ENCODE data around the gene KRT38.
"Not testable (repeated sequence)": the region's sequence is repeated elsewhere in the genome, so short reads cannot be mapped to it uniquely, and the experiment has no call there.

Gene KRT38

GRCh38 chr17:41457676-41458075 lies 16.9 kb upstream of the KRT38 start:
- DNase-seq = no peak

DNA sequence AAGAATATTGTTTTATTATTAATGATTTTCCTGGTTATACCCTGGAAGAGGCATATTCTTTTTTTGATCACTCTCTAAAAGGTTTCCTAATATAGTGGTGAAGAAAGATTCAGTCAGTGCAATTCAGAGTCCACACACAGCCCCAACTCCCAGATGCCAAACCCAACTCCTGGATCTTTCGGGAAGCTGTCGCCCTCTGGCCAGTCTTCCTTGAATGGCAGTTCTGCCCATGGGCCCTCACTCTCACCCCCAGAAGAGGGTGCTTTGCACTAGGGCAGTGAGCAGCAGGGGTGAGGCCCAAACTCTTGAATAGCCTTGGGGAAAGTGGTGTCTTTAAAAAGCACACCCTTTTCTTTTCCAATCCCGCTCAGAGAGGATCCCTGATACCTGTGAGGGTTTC lies 15.4 kb upstream of the KRT38 start:
- DNase-seq = no peak

- no peak for DNase-seq
These were observed 14.5 kb upstream of the KRT38 start for GRCh38 chr17:41455236-41455635.

DNA sequence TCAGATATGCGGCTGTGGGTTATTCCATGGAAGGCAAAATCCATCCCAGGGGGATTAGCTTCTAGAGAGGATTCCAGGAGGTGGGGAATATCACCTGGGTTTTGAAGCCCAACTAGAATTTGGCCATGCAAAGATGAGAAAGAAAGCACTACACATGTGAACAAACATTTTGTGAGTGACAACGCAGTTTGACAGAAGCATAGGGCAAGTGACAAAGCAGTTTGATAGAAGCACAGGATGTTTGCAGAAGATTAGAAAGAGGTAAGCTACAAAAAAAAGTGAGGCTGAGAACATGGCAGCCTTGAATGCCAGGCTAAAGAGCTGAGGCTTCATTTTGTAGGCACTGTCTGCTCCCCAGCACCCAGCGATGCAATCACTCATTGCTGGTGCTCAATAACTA lies 12.3 kb upstream of the KRT38 start:
- no peak for DNase-seq

GRCh38 chr17:41452281-41452680 lies 11.5 kb upstream of the KRT38 start:
- DNase-seq = no peak

GRCh38 chr17:41451154-41451728 lies 10.5 kb upstream of the KRT38 start:
- DNase-seq = no peak

DNA sequence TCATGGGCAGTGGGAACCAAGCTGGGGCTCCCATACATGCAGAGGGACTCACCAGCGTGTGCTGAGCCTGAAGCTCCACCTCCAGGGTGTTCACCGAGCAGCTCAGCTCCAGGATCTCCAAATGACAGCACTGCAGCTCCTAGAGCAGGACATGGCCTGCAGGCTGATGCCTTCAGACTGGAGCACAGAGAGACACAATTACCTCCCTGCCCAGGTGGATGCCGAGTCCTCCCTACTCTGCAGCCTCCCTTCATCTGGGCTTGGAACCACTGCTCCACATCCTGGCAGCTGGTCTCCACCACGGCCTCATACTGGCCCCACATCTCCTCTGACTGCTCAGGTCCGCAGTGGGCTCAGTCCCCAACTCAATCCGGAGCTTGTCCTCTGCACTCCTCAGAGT lies 8.2 kb upstream of the KRT38 start:
- no peak for DNase-seq

GRCh38 chr17:41448506-41448905 lies 7.7 kb upstream of the KRT38 start:
- DNase-seq = no peak

GRCh38 chr17:41446806-41447205 lies 6.0 kb upstream of the KRT38 start:
- DNase-seq = no peak

- DNase-seq = no peak
These were observed 3.9 kb upstream of the KRT38 start for GRCh38 chr17:41444640-41445039.

DNA sequence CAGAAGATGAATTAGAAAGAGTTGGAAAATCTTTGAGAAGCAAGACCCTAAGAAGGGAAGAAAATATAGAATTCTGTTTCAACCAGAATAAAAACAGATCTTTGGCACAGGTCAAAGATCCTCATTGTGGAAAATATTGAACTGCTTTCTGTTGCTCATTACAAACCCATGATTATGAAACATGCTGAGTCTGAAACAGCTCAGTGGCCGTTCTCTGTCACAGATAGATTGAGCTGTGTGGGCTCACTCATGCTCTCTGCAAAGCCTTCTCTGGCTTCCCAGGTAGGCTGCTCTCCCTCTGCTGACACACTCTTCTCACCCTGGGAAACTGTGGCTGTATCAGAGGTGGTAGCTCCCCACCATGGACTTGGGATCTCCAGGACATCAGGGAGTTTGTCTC lies 3.4 kb upstream of the KRT38 start:
- no peak for DNase-seq

GRCh38 chr17:41442739-41443138 lies 2.0 kb upstream of the KRT38 start:
- DNase-seq = no peak

DNA sequence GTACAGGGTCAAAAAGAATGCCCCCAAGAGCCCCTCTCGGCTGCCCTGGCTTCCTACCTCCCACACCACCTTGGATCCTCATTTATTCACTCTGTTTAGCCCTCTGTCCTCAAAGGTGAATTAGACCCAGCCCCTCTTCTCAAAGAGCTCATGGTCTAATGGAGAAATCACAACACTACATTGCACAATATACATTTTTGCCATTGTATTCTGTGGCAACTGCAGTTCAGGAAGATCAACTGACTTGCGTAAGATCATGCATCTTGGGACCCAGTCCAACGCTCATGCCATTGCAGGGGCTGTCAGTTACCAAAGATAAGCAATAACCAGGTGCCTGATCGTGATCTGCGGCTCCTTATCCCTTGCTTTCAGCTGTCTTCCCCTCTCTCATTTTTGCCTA lies 1.4 kb downstream of the KRT38 start:
- DNase-seq = no peak

DNA sequence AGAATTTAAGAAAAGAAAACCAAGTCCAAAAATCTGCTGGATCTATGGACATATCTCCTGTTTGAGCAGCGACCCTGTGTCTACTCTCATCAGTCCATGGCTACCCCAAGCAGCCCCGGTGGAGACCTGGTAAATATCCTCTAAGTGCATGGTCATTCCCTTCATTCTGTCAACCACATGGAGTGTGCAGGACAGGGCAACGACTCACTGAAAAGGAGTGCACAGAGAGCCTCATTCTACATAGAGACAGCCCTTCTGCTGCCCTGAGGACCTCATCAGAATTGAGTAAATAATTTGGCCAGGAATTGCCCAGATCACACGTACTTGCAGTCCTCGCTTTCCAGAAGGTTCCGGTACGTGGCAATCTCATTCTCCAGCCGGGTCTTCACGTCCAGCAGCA lies 3.0 kb downstream of the KRT38 start:
- DNase-seq = no peak

- DNase-seq = no peak
These were observed 3.5 kb downstream of the KRT38 start for GRCh38 chr17:41437254-41437653.

- no peak for DNase-seq
These were observed 6.4 kb downstream of the KRT38 start for GRCh38 chr17:41434415-41434814.

- no peak for DNase-seq
These were observed 6.8 kb downstream of the KRT38 start for GRCh38 chr17:41434005-41434404.

DNA sequence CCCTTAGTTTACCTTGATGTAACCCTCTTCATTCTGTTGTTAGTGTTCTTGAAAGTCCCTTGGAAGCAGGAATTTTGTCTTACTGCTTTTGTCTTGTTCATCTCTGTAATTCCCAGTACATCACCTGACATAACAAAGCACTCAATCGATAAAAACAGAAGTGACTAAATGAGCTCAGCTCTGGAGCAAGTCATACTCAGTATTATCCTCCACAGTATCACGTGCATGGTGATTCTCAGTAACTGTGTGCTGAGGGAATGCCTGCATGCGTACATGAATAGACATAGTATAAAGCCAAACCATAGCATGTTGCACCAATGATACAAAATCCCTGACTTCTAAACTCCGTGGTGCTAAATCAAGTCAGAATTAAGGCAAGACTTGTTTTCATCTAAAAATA lies 7.2 kb downstream of the KRT38 start:
- no peak for DNase-seq

DNA sequence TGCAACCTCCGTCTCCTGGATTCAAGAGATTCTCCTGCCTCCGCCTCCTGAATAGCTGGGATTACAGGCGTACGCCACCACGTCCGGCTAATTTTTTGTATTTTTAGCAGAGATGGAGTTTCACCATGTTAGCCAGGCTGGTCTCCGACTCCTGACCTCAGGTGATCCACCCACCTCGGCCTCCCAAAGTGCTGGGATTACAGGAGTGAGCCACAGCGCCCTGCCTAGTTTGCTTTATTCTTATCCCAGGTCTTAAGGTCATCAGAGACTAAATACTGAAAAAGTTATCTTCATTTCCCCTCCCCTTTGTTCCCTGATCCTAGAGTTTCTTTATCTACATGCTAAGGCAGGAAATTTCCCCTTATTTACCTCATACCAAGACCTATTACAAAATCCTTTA lies 10.4 kb downstream of the KRT38 start:
- DNase-seq = not testable (repeated sequence)

DNA sequence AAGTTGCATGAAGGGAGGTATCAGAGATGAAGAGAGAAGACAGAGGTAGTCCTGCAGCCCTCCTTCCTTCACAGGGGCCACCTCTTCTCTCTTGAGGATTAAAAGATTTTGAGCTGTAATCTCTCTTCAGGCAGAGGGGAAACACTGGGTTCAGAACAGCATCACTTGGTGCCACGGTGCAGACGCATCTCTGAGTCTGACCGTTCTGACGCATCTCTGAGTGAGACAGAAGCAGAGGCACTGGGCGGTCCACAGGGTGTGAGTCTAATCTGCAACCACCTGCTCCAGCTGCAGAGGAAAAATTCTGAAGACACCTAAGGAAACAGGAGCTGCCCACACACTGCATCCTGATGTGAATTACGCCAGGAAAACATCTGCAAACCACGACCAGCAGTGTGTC lies 11.1 kb downstream of the KRT38 start:
- DNase-seq = no peak

- DNase-seq = no peak
These were observed 12.0 kb downstream of the KRT38 start for GRCh38 chr17:41428591-41429291.

GRCh38 chr17:41424111-41424635 lies 16.6 kb downstream of the KRT38 start, which contains the start of gene KRT37:
Gene KRT37 (minus strand): TSS chr17:41424585. CDS start chr17:41424523, 62 bp downstream.
- no peak for DNase-seq

GRCh38 chr17:41422586-41422985 lies 18.2 kb downstream of the KRT38 start:
- not testable (repeated sequence) for DNase-seq

DNA sequence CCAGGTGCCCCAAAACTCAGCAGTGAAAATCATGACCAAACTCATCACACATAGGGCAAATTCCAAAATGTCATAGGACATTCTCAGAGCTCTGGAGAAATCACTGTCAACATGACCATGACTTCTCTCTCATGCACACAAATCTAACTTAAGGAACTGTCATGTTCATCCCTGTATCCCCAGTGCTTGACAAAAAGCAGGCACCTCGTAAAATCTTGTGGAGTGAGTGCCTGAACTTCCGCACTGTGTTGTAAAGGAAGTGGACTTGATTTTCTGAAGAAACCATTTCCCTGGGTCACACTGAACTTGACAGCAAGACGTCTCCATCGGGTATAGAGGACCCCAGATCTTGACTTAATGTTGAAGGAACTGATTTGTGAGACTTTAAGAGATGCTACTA lies 19.2 kb downstream of the KRT38 start:
- no peak for DNase-seq

- DNase-seq = no peak
These were observed 19.7 kb downstream of the KRT38 start for GRCh38 chr17:41421116-41421515.

All from hippocampal formation (tissue), 2 donors.